Keratinocyte (primary cell): Measurements from ENCODE around the gene PKHD1.

Source experiments
- EZH2 ChIP-seq: IDR thresholded peaks from one replicate; pipeline ENCODE4 v1.6.1; 2012; ENCODE audit warnings: inconsistent platforms, mild to moderate bottlenecking, low read length, moderate library complexity
- TF ChIP-seq, protein P1 (sequence below), 3 experiments: IDR thresholded peaks in 1 of 3; conservative IDR thresholded peaks in 1 of 3; optimal IDR thresholded peaks in 1 of 3; 2 replicates in 2 of 3; 3 replicates in 1 of 3; pipeline versions ENCODE3 to v1.5.1; 2011; ENCODE audit warnings: low read length in 3 of 3, mild to moderate bottlenecking in 3 of 3, moderate library complexity in 2 of 3, control low read depth in 1 of 3, inconsistent platforms in 1 of 3; ENCODE audit not compliant: insufficient read depth in 2 of 3; ENCODE audit errors: extremely low read depth in 1 of 3

DNA sequence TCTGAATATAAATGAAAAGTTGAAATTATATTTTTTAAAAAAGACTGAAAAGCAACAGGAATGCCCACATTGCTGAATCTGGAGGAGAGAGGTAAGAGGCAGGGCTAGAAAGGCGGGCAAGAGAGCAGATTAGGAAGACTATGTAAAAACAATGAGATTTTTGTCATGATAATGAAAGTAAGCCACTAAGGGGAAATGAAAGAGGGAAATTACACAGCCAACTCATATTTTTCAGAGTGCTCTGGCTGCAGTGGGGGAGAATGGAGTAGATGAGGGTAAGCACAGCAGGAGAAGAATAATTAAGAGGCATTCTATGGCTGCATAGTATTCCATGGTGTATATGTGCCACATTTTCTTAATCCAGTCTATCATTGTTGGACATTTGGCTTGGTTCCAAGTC lies 281.9 kb downstream of the PKHD1 start:
- TF ChIP-seq, protein P1, sequence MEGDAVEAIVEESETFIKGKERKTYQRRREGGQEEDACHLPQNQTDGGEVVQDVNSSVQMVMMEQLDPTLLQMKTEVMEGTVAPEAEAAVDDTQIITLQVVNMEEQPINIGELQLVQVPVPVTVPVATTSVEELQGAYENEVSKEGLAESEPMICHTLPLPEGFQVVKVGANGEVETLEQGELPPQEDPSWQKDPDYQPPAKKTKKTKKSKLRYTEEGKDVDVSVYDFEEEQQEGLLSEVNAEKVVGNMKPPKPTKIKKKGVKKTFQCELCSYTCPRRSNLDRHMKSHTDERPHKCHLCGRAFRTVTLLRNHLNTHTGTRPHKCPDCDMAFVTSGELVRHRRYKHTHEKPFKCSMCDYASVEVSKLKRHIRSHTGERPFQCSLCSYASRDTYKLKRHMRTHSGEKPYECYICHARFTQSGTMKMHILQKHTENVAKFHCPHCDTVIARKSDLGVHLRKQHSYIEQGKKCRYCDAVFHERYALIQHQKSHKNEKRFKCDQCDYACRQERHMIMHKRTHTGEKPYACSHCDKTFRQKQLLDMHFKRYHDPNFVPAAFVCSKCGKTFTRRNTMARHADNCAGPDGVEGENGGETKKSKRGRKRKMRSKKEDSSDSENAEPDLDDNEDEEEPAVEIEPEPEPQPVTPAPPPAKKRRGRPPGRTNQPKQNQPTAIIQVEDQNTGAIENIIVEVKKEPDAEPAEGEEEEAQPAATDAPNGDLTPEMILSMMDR (optimal IDR thresholded peaks at IDR 0.05 in 1 of 3, IDR thresholded peaks at IDR 0.05 in 1 of 3, conservative IDR thresholded peaks at IDR 0.05 in 1 of 3; ENCODE audit: extremely low read depth in 1 of 3, insufficient read depth in 2 of 3, low read length in 3 of 3) = no peak
- no peak for TF ChIP-seq EZH2
